Breast epithelium (tissue), 4 donors: ENCODE results near the gene TLR6. TPM values are rescaled to one million over a fixed set of nuclear protein-coding genes. Genes with fewer than 3 reads are reported as not detected.

Experiments
- DNase-seq, 2 donors: peaks; one replicate each; pipeline ENCODE4 v3.0.0-alpha.2; 2019; ENCODE audit warnings: low spot score in 2 of 2
- H3K27ac ChIP-seq, 2 donors: fragments of 200-600 bp; sonication (generic) in 1 of 2; one replicate each; pipeline ENCODE4 v1.5.1; 2016 to 2019; ENCODE audit warnings: mild to moderate bottlenecking in 1 of 2
- H3K27me3 ChIP-seq, 2 donors: fragments of 200-600 bp; sonication (generic) in 1 of 2; one replicate each; pipeline versions ENCODE4 v1.5.1 to v1.6.0; 2017 to 2019; ENCODE audit warnings: control low read depth in 1 of 2, mild to moderate bottlenecking in 1 of 2
- H3K36me3 ChIP-seq: fragments of 200-600 bp; one replicate; pipeline ENCODE4 v1.5.1; 2019
- H3K4me1 ChIP-seq, 2 donors: fragments of 200-600 bp; sonication (generic); one replicate each; pipeline ENCODE4 v1.5.1; 2016 to 2019; ENCODE audit warnings: control low read depth in 1 of 2
- H3K4me3 ChIP-seq, 3 donors: fragments of 200-600 bp; sonication (generic); 1 replicate in 2 of 3; 2 replicates in 1 of 3; pipeline ENCODE4 v1.5.1; 2016 to 2019; ENCODE audit warnings: mild to moderate bottlenecking in 3 of 3, moderate library complexity in 2 of 3
- H3K9me3 ChIP-seq, 2 donors: fragments of 200-600 bp; sonication (generic) in 1 of 2; one replicate each; pipeline ENCODE4 v1.5.1; 2016 to 2019; ENCODE audit warnings: control low read depth in 1 of 2
- CTCF ChIP-seq, 3 donors: fragments of 450-650 bp; IDR thresholded peaks; one replicate each; pipeline ENCODE4 v1.5.1; 2016 to 2017; ENCODE audit warnings: antibody characterized with exemption in 3 of 3, mild to moderate bottlenecking in 3 of 3, moderate library complexity in 3 of 3
- POLR2A ChIP-seq: fragments of 450-650 bp; IDR thresholded peaks from one replicate; pipeline ENCODE4 v1.6.1; 2016; ENCODE audit warnings: antibody characterized with exemption, mild to moderate bottlenecking, moderate library complexity
- POLR2AphosphoS5 ChIP-seq, 3 donors: sonication (generic); formaldehyde crosslinking; IDR thresholded peaks; one replicate each; pipeline ENCODE4 v1.6.1; 2017; ENCODE audit warnings: antibody characterized with exemption in 3 of 3
- intact Hi-C: fragments of 100-400 bp; cut with DNase I; formaldehyde crosslinking; loops from one replicate; pipeline ENCODE4 v1.15.1; 2023; ENCODE audit warnings: low total_unique reads
- total RNA-seq, 3 donors: library from RNA; depleted of rRNA; stranded (reverse); fragments of >200 nt; gene quantifications; one replicate each; pipeline ENCODE4 v1.1.0, GENCODE V29; 2016

Gene TLR6
- total RNA-seq, 3 donors from 2014 or later = 5.2 to 7.6 (median 5.3) TPM

DNA sequence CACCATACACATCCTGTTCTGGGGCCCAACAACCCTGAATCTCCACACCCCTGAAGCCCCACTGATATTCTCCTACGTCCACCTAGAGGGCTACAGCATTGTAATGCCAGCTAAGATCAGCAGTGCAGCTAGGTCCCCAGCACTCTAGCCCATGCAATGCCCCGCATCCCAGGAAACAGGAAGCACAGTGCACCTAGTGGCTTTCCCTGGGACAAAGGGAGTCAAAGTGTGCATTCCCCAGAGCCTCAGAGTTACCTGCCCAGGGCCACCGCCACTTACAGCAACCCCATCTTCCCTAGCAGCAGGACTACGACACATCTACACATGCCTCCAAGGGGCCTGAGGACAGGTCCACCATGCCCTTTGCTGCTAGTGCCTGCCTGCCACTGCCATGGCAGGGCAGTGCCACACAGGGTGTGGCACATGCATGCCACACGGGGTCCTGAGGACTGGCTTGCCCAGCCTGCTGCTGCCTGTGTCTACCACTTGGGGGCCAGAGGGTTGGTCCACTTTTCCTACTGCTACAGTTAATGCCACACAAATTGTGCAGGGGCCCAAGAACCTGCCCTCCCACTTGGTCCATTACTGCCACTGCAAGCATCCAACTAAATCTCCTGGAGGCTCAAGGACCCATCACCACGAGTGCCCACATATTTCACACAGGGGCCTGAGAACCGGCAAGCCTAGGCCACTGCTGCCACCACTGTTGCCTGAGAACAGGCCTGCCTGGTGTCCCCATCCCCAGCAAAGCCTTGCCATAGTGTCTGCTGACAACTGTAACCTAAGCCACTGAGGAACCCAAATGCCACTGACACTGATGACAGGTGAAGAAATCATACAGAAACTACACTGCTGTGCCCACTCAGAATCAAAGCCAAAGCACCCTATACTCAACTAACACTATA lies 23.7 kb downstream of the TLR6 start:
- Histone ChIP-seq H3K4me1 (no peaks in the 10 kb centered on the region), H3K9me3 (peaks cover 0 to 10% of the 10 kb centered on the region in 2 donors), H3K36me3 (no peaks in the 10 kb centered on the region), H3K27ac (no peak overlapping the region), H3K4me3 (no peak overlapping the region), H3K27me3 (no peaks in the 10 kb centered on the region)
- TF ChIP-seq CTCF (IDR thresholded peaks at IDR 0.05) (no peak), POLR2A (no peak), POLR2AphosphoS5 (IDR thresholded peaks at IDR 0.05) (no peak)
- intact Hi-C loops = no loop called here
- DNase-seq = no peak

- intact Hi-C loops = no loop called here
- no peak overlapping the region for H3K4me3 ChIP-seq
- H3K9me3 ChIP-seq = peaks cover 0 to 10% of the 10 kb centered on the region in 2 donors
- no peaks in the 10 kb centered on the region for H3K36me3 ChIP-seq
- DNase-seq = no peak
- no peaks in the 10 kb centered on the region for H3K27me3 ChIP-seq
- H3K27ac ChIP-seq = no peak overlapping the region
- no peaks in the 10 kb centered on the region for H3K4me1 ChIP-seq
- TF ChIP-seq CTCF (IDR thresholded peaks at IDR 0.05) = no peak
- no peak for TF ChIP-seq POLR2A
- TF ChIP-seq POLR2AphosphoS5 (IDR thresholded peaks at IDR 0.05) = no peak
Observed at GRCh38 chr4:38832206-38832605, 24.4 kb downstream of the TLR6 start.

GRCh38 chr4:38831653-38832052 lies 25.0 kb downstream of the TLR6 start:
- H3K27ac ChIP-seq = no peak overlapping the region
- H3K9me3 ChIP-seq = peaks cover 0 to 10% of the 10 kb centered on the region in 2 donors
- intact Hi-C loops = no loop called here
- H3K4me3 ChIP-seq = no peak overlapping the region
- H3K27me3 ChIP-seq = no peaks in the 10 kb centered on the region
- DNase-seq = no peak
- H3K36me3 ChIP-seq = no peaks in the 10 kb centered on the region
- TF ChIP-seq POLR2A = no peak
- TF ChIP-seq CTCF (IDR thresholded peaks at IDR 0.05) = no peak
- TF ChIP-seq POLR2AphosphoS5 (IDR thresholded peaks at IDR 0.05) = no peak
- H3K4me1 ChIP-seq = no peaks in the 10 kb centered on the region

- Histone ChIP-seq H3K36me3 (no peaks in the 10 kb centered on the region), H3K27me3 (no peaks in the 10 kb centered on the region), H3K4me1 (no peaks in the 10 kb centered on the region), H3K4me3 (no peak overlapping the region), H3K27ac (peak overlapping the region; percentile 31 to 53), H3K9me3 (peaks cover 0 to under 1% of the 10 kb centered on the region in 2 donors)
- TF ChIP-seq POLR2A (no peak), CTCF (IDR thresholded peaks at IDR 0.05) (no peak), POLR2AphosphoS5 (IDR thresholded peaks at IDR 0.05) (no peak)
- intact Hi-C loops = no loop called here
- no peak for DNase-seq
Observed at GRCh38 chr4:38829237-38829636, 27.4 kb downstream of the TLR6 start.

DNA sequence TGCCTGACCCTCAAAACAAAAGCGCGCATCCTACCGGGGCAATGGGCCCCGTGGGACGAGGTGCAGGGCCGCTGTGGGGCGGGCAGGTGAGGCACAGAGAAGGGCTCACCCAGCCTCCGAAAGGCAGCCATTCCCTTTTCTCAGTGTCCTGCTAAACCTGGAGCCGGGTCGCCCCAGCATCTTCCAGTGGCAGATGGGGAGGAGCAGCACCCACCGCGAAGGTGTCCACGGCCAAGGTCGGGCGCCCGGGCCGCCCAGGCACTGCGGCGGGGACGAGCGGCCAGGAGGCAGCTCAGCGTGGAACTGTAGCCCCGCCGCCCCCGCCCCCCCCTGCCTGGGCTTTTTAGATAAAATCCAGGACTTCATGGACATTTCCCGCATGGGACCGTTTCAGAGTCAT lies 32.9 kb downstream of the TLR6 start:
- Histone ChIP-seq H3K27ac (no peak overlapping the region), H3K36me3 (no peaks in the 10 kb centered on the region), H3K4me1 (no peaks in the 10 kb centered on the region), H3K4me3 (no peak overlapping the region), H3K9me3 (no peaks in the 10 kb centered on the region), H3K27me3 (no peaks in the 10 kb centered on the region)
- no peak for TF ChIP-seq CTCF (IDR thresholded peaks at IDR 0.05)
- TF ChIP-seq POLR2A = no peak
- no peak for TF ChIP-seq POLR2AphosphoS5 (IDR thresholded peaks at IDR 0.05)
- intact Hi-C loops = loop anchor here (5.0 kb wide), 1 partner anchor 436 kb away; no protein-coding TSS in a partner anchor
- no peak for DNase-seq
